CD14-positive monocyte (primary cell): ENCODE results near the gene MPDU1. TPM values are rescaled to one million over a fixed set of nuclear protein-coding genes. Genes with fewer than 3 reads are reported as not detected.

Experiments
- DNase-seq, 3 donors: peaks; one replicate each; pipeline ENCODE4 v3.0.0-alpha.2; 2011 to 2022
- H2AFZ ChIP-seq: 2 replicates; pipeline ENCODE4 v1.6.0; 2012; ENCODE audit warnings: mild to moderate bottlenecking, low read depth, low read length, inconsistent platforms; ENCODE audit not compliant: insufficient read depth, poor library complexity, severe bottlenecking
- H3K27ac ChIP-seq, 2 donors: 1 replicate in 1 of 2; 2 replicates in 1 of 2; pipeline ENCODE4 v1.5.1; 2012 to 2013; ENCODE audit warnings: low read length in 2 of 2, control low read depth in 1 of 2, inconsistent platforms in 1 of 2, low read depth in 1 of 2, mild to moderate bottlenecking in 1 of 2
- H3K27me3 ChIP-seq, 2 donors: one replicate each; pipeline versions ENCODE4 v1.6.0 to v1.6.1; 2011 to 2013; ENCODE audit warnings: low read length in 2 of 2; ENCODE audit not compliant: control insufficient read depth in 2 of 2, insufficient read depth in 2 of 2
- H3K36me3 ChIP-seq, 2 donors: replicated peaks in 1 of 2; 1 replicate in 1 of 2; 2 replicates in 1 of 2; pipeline versions ENCODE4 v1.5.1 to v1.6.1; 2012 to 2013; ENCODE audit warnings: low read length in 2 of 2, control low read depth in 1 of 2, inconsistent platforms in 1 of 2, mild to moderate bottlenecking in 1 of 2; ENCODE audit not compliant: insufficient read depth in 2 of 2, control insufficient read depth in 1 of 2
- H3K4me1 ChIP-seq, 2 donors: 1 replicate in 1 of 2; 2 replicates in 1 of 2; pipeline versions ENCODE4 v1.5.1 to v1.6.1; 2012 to 2013; ENCODE audit warnings: low read length in 2 of 2, control low read depth in 1 of 2, inconsistent platforms in 1 of 2, mild to moderate bottlenecking in 1 of 2, moderate library complexity in 1 of 2; ENCODE audit not compliant: insufficient read depth in 2 of 2, control insufficient read depth in 1 of 2
- H3K4me2 ChIP-seq: replicated peaks from 2 replicates; pipeline ENCODE3; 2012; ENCODE audit warnings: low read length, moderate library complexity, mild to moderate bottlenecking; ENCODE audit not compliant: poor library complexity, severe bottlenecking; ENCODE audit errors: extremely low read depth
- H3K4me3 ChIP-seq, 3 experiments: fragments of 200-600 bp in 1 of 3; sonication (generic) in 1 of 3; replicated peaks in 1 of 3; 1 replicate in 2 of 3; 2 replicates in 1 of 3; pipeline ENCODE4 v1.5.1; 2011 to 2013; ENCODE audit warnings: low read length in 3 of 3, mild to moderate bottlenecking in 3 of 3, control low read depth in 2 of 3, low read depth in 2 of 3, inconsistent platforms in 1 of 3, moderate library complexity in 1 of 3
- H3K79me2 ChIP-seq: 2 replicates; pipeline ENCODE4 v1.6.0; 2012; ENCODE audit warnings: mild to moderate bottlenecking, control low read depth, inconsistent platforms, low read length, moderate library complexity; ENCODE audit not compliant: insufficient read depth
- H3K9ac ChIP-seq: 2 replicates; pipeline ENCODE4 v1.6.0; 2017; ENCODE audit warnings: low read length, mild to moderate bottlenecking; ENCODE audit not compliant: insufficient read depth, poor library complexity, severe bottlenecking
- H3K9me3 ChIP-seq, 2 donors: replicated peaks in 1 of 2; 1 replicate in 1 of 2; 2 replicates in 1 of 2; pipeline versions ENCODE4 v1.5.1 to v1.6.1; 2012 to 2013; ENCODE audit warnings: low read length in 2 of 2, control low read depth in 1 of 2; ENCODE audit not compliant: control insufficient read depth in 1 of 2, insufficient read depth in 1 of 2
- H4K20me1 ChIP-seq: 2 replicates; pipeline ENCODE4 v1.6.0; 2012; ENCODE audit warnings: mild to moderate bottlenecking, low read length, control low read depth, moderate library complexity; ENCODE audit not compliant: insufficient read depth
- H3K27ac Mint-ChIP-seq, 7 donors: one replicate each; pipeline ENCODE4 v1.8.0; 2020; ENCODE audit warnings: mild to moderate bottlenecking in 7 of 7, mixed read lengths in 7 of 7, moderate library complexity in 6 of 7, inconsistent platforms in 2 of 7
- H3K27me3 Mint-ChIP-seq, 3 donors: one replicate each; pipeline ENCODE4 v1.8.0; 2021 to 2022; ENCODE audit warnings: low read depth in 3 of 3, mild to moderate bottlenecking in 3 of 3, mixed read lengths in 3 of 3, moderate library complexity in 3 of 3, inconsistent platforms in 1 of 3
- H3K36me3 Mint-ChIP-seq, 2 donors: one replicate each; pipeline ENCODE4 v1.8.0; 2020; ENCODE audit warnings: mixed read lengths in 2 of 2, inconsistent platforms in 1 of 2, mild to moderate bottlenecking in 1 of 2
- H3K4me1 Mint-ChIP-seq: one replicate; pipeline ENCODE4 v1.8.0; 2020; ENCODE audit warnings: mild to moderate bottlenecking, mixed read lengths
- H3K4me3 Mint-ChIP-seq, 2 donors: one replicate each; pipeline ENCODE4 v1.8.0; 2020; ENCODE audit warnings: mild to moderate bottlenecking in 2 of 2, mixed read lengths in 2 of 2, moderate library complexity in 1 of 2
- H3K9me3 Mint-ChIP-seq, 7 donors: one replicate each; pipeline ENCODE4 v1.8.0; 2020 to 2022; ENCODE audit warnings: mixed read lengths in 7 of 7, mild to moderate bottlenecking in 6 of 7, moderate library complexity in 6 of 7, inconsistent platforms in 2 of 7
- WGBS: methylation state at CpG from one replicate; pipeline ENCODE4 v1.1.5; 2013; ENCODE audit warnings: missing lambda C conversion rate; ENCODE audit not compliant: insufficient coverage; 5-methylcytosine and 5-hydroxymethylcytosine counted together
- intact Hi-C, 2 donors: fragments of 100-400 bp; cut with micrococcal nuclease; formaldehyde crosslinking; loops; one replicate each; pipeline versions ENCODE4 v1.15.0 to v1.15.1; 2023
- polyA plus RNA-seq, 3 donors: library from polyadenylated mRNA; depleted of rRNA in 1 of 3; unstranded in 2 of 3; stranded (reverse) in 1 of 3; fragments of 300-500 nt in 2 of 3; fragments of >200 nt in 1 of 3; fragmentation: Illumina TruSeq in 2 of 3; gene quantifications; 1 replicate in 2 of 3; 2 replicates in 1 of 3; pipeline ENCODE4 v1.2.3, GENCODE V29; 2012 to 2021
- TF ChIP-seq, protein P1 (sequence below): fragments of 200-600 bp; IDR thresholded peaks from one replicate; pipeline ENCODE4 v1.8.0; 2022; ENCODE audit warnings: antibody characterized with exemption, mild to moderate bottlenecking

MPDU1 gene
- polyA plus RNA-seq, 3 donors, result 100 to 107 (median 103) TPM

DNA sequence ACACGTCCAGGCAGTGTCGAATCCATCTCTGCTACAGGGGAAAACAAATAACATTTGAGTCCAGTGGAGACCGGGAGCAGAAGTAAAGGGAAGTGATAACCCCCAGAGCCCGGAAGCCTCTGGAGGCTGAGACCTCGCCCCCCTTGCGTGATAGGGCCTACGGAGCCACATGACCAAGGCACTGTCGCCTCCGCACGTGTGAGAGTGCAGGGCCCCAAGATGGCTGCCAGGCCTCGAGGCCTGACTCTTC lies 11.4 kb upstream of the MPDU1 start:
- H3K9me3 ChIP-seq, result no peaks in the 10 kb centered on the region
- TF ChIP-seq, protein P1, sequence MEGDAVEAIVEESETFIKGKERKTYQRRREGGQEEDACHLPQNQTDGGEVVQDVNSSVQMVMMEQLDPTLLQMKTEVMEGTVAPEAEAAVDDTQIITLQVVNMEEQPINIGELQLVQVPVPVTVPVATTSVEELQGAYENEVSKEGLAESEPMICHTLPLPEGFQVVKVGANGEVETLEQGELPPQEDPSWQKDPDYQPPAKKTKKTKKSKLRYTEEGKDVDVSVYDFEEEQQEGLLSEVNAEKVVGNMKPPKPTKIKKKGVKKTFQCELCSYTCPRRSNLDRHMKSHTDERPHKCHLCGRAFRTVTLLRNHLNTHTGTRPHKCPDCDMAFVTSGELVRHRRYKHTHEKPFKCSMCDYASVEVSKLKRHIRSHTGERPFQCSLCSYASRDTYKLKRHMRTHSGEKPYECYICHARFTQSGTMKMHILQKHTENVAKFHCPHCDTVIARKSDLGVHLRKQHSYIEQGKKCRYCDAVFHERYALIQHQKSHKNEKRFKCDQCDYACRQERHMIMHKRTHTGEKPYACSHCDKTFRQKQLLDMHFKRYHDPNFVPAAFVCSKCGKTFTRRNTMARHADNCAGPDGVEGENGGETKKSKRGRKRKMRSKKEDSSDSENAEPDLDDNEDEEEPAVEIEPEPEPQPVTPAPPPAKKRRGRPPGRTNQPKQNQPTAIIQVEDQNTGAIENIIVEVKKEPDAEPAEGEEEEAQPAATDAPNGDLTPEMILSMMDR, result no peak
- 0% methylated on average over 11 of the region's 11 CpGs for WGBS
- Mint-ChIP-seq H3K36me3 (peaks cover 71 to 84% of the 10 kb centered on the region in 2 donors), H3K27ac (peak overlapping the region; percentile 98 to 100 (median 99)), H3K4me3 (peak overlapping the region; percentile 97), H3K9me3 (peaks cover 0 to 4% (median 0%) of the 10 kb centered on the region in 7 donors), H3K4me1 (peaks cover 49% of the 10 kb centered on the region), H3K27me3 (peaks cover 0 to 9% (median 2%) of the 10 kb centered on the region in 3 donors)
- H3K9ac ChIP-seq, result peak overlapping the region; percentile 79
- peak overlapping the region; percentile 78 for H3K4me2 ChIP-seq
- H3K4me3 ChIP-seq, result peak overlapping the region; percentile 54 to 100 (median 82)
- intact Hi-C loops, result loop anchor here (2.0 to 10.0 kb wide), 4 partner anchors 17 to 247 kb away; partner anchors contain the start of genes NEURL4 (in 1 of the 2), POLR2A (in 1 of the 2), SLC35G6 (in 1 of the 2) and TP53 (in 1 of the 2)
- H3K4me1 ChIP-seq, result peaks cover 43 to 47% of the 10 kb centered on the region in 2 donors
- H3K27ac ChIP-seq, result peak overlapping the region; percentile 96 to 99
- peak overlapping the region; percentile 73 for H2AFZ ChIP-seq
- DNase-seq, result no peak
- peaks cover 61 to 76% of the 10 kb centered on the region in 2 donors for H3K36me3 ChIP-seq
- H3K79me2 ChIP-seq, result peaks cover 85% of the 10 kb centered on the region
- H4K20me1 ChIP-seq, result peaks cover 50% of the 10 kb centered on the region
- no peaks in the 10 kb centered on the region for H3K27me3 ChIP-seq

DNA sequence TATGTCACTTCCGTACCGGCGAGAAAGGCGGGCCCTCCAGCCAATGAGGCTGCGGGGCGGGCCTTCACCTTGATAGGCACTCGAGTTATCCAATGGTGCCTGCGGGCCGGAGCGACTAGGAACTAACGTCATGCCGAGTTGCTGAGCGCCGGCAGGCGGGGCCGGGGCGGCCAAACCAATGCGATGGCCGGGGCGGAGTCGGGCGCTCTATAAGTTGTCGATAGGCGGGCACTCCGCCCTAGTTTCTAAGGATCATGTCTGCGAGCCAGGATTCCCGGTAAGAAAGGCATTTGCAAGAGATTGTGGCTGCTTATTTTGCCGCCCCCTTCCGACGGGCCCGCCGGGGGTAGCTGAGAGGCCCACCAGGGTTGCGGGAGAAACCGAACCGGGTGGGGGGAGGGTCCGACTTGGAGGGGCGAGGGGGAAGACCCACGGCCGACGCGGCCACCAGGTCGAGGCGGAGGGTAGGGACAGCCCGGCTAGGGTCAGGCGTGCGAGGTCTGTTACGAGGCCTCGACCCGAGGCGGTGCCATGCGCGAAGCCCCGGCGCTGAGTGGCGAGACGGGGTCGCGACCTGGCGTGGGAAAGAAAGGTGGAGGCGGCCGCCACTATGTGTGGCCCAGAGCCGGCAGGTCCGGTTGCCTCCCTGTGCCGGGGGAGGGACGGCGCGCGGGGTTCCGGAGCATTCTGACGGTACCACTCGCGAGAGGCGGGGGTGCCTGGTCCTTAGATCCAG lies 10.9 kb upstream of the MPDU1 start:
- peak overlapping the region; percentile 99 for H3K9ac ChIP-seq
- Mint-ChIP-seq H3K9me3 (peaks cover 0 to 4% (median 0%) of the 10 kb centered on the region in 7 donors), H3K27ac (peak overlapping the region; percentile 98 to 100 (median 99)), H3K36me3 (peaks cover 71 to 84% of the 10 kb centered on the region in 2 donors), H3K27me3 (peaks cover 0 to 9% (median 2%) of the 10 kb centered on the region in 3 donors), H3K4me1 (peaks cover 54% of the 10 kb centered on the region), H3K4me3 (peak overlapping the region; percentile 97 to 98)
- peaks cover 51% of the 10 kb centered on the region for H4K20me1 ChIP-seq
- H2AFZ ChIP-seq, result no peak overlapping the region
- peak; percentile 99 to 100 (median 100) for DNase-seq
- no peaks in the 10 kb centered on the region for H3K27me3 ChIP-seq
- H3K36me3 ChIP-seq, result peaks cover 63 to 76% of the 10 kb centered on the region in 2 donors
- H3K4me2 ChIP-seq, result peak overlapping the region; percentile 91
- TF ChIP-seq, protein P1, result no peak
- H3K79me2 ChIP-seq, result peaks cover 90% of the 10 kb centered on the region
- peak overlapping the region; percentile 99 for H3K27ac ChIP-seq
- peak overlapping the region; percentile 60 to 100 (median 95) for H3K4me3 ChIP-seq
- H3K9me3 ChIP-seq, result no peaks in the 10 kb centered on the region
- intact Hi-C loops, result loop anchor here (2.0 to 10.0 kb wide), 4 partner anchors 16 to 248 kb away; partner anchors contain the start of genes NEURL4 (in 1 of the 2), POLR2A (in 1 of the 2), SLC35G6 (in 1 of the 2) and TP53 (in 1 of the 2)
- WGBS, result under 1% methylated on average over 71 of the region's 73 CpGs
- H3K4me1 ChIP-seq, result peaks cover 48 to 52% of the 10 kb centered on the region in 2 donors
